B cell (primary cell): ENCODE results near the gene KPNA6. TPM values are rescaled to one million over a fixed set of nuclear protein-coding genes. Genes with fewer than 3 reads are reported as not detected.

Source experiments
- ATAC-seq: fragments of 200-7000 bp; cut with Tn5 transposase; one replicate; pipeline ENCODE4 v1.10.0; 2021; ENCODE audit warnings: low read depth, mild to moderate bottlenecking, moderate number of reproducible peaks, moderate library complexity
- CTCF ChIA-PET: fragments of 350-600 bp; sonication (Branson Sonifier 250); formaldehyde crosslinking; loops from one replicate; lab custom pipeline; 2021; ENCODE audit warnings: antibody characterized with exemption, inconsistent platforms; lab: Charles Lee
- POLR2A ChIA-PET: fragments of 350-600 bp; sonication (Branson Sonifier 250); formaldehyde crosslinking; loops from one replicate; lab custom pipeline; 2021; ENCODE audit warnings: antibody characterized with exemption; lab: Charles Lee
- DNase-seq: peaks from one replicate; pipeline ENCODE4 v3.0.0; 2013
- H2AFZ ChIP-seq: 2 replicates; pipeline ENCODE4 v1.6.1; 2012; ENCODE audit warnings: mild to moderate bottlenecking, low read depth, low read length; ENCODE audit not compliant: insufficient read depth, poor library complexity, severe bottlenecking
- H3K27ac ChIP-seq, 2 donors: 1 replicate in 1 of 2; 2 replicates in 1 of 2; pipeline ENCODE4 v1.5.1; 2012 to 2013; ENCODE audit warnings: low read length in 2 of 2, mild to moderate bottlenecking in 2 of 2, moderate library complexity in 1 of 2
- H3K27me3 ChIP-seq, 4 experiments: fragments of 200-600 bp in 1 of 4; sonication (generic) in 1 of 4; replicated peaks in 1 of 4; 1 replicate in 2 of 4; 2 replicates in 2 of 4; pipeline versions ENCODE4 v1.6.1 to v1.7.0; 2013 to 2016; ENCODE audit warnings: low read length in 3 of 4, mild to moderate bottlenecking in 2 of 4, mixed read lengths in 1 of 4, moderate library complexity in 1 of 4; ENCODE audit not compliant: insufficient read depth in 4 of 4, control insufficient read depth in 3 of 4; ENCODE audit errors: control extremely low read depth in 1 of 4
- H3K36me3 ChIP-seq, 2 experiments: replicated peaks in 1 of 2; 1 replicate in 1 of 2; 2 replicates in 1 of 2; pipeline versions ENCODE4 v1.6.1 to v1.7.1; 2013; ENCODE audit warnings: low read length in 1 of 2; ENCODE audit not compliant: insufficient read depth in 2 of 2, control insufficient read depth in 1 of 2; ENCODE audit errors: control extremely low read depth in 1 of 2, extremely low read depth in 1 of 2
- H3K4me1 ChIP-seq, 2 donors: fragments of 200-600 bp in 1 of 2; sonication (generic) in 1 of 2; 1 replicate in 1 of 2; 2 replicates in 1 of 2; pipeline versions ENCODE4 v1.5.1 to v1.6.1; 2013 to 2017; ENCODE audit warnings: low read length in 2 of 2; ENCODE audit not compliant: control insufficient read depth in 2 of 2, insufficient read depth in 2 of 2
- H3K4me2 ChIP-seq: replicated peaks from 2 replicates; pipeline ENCODE3; 2012; ENCODE audit warnings: mild to moderate bottlenecking, low read depth, low read length; ENCODE audit not compliant: poor library complexity, severe bottlenecking
- H3K4me3 ChIP-seq, 5 experiments: fragments of 200-600 bp in 1 of 5; sonication (generic) in 1 of 5; 1 replicate in 3 of 5; 2 replicates in 2 of 5; pipeline versions ENCODE4 v1.5.1 to v1.7.0; 2011 to 2016; ENCODE audit warnings: low read length in 4 of 5, mild to moderate bottlenecking in 4 of 5, low read depth in 2 of 5, control low read depth in 1 of 5, moderate library complexity in 1 of 5; ENCODE audit not compliant: insufficient read depth in 1 of 5; ENCODE audit errors: control extremely low read depth in 1 of 5, extremely low read depth in 1 of 5
- H3K79me2 ChIP-seq: fragments of 200-600 bp; sonication (generic); one replicate; pipeline ENCODE4 v1.6.0; 2016; ENCODE audit warnings: low read length; ENCODE audit not compliant: control insufficient read depth, insufficient read depth
- H3K9ac ChIP-seq: fragments of 200-600 bp; sonication (generic); 2 replicates; pipeline ENCODE4 v1.6.1; 2017; ENCODE audit warnings: mild to moderate bottlenecking, low read length, moderate library complexity
- H3K9me3 ChIP-seq, 3 donors: one replicate each; pipeline versions ENCODE4 v1.6.1 to v1.7.1; 2013; ENCODE audit warnings: low read length in 2 of 3; ENCODE audit not compliant: control insufficient read depth in 2 of 3, insufficient read depth in 1 of 3; ENCODE audit errors: control extremely low read depth in 1 of 3
- H4K20me1 ChIP-seq: 2 replicates; pipeline ENCODE4 v1.6.0; 2012; ENCODE audit warnings: mild to moderate bottlenecking, low read length; ENCODE audit not compliant: insufficient read depth, control insufficient read depth, poor library complexity, severe bottlenecking
- H3K27ac Mint-ChIP-seq: one replicate; pipeline ENCODE4 v1.8.0; 2021; ENCODE audit warnings: mixed read lengths
- H3K27me3 Mint-ChIP-seq: one replicate; pipeline ENCODE4 v1.8.0; 2021; ENCODE audit warnings: mixed read lengths
- H3K4me1 Mint-ChIP-seq: one replicate; pipeline ENCODE4 v1.8.0; 2021; ENCODE audit warnings: mixed read lengths
- H3K4me3 Mint-ChIP-seq: one replicate; pipeline ENCODE4 v1.8.0; 2021; ENCODE audit warnings: mixed read lengths
- H3K9me3 Mint-ChIP-seq: one replicate; pipeline ENCODE4 v1.8.0; 2022; ENCODE audit warnings: mixed read lengths; ENCODE audit not compliant: insufficient read depth
- CTCF ChIP-seq: fragments of 200-600 bp; IDR thresholded peaks from one replicate; pipeline ENCODE4 v1.8.0; 2022; ENCODE audit warnings: antibody characterized with exemption, mild to moderate bottlenecking
- EZH2 ChIP-seq: IDR thresholded peaks from 2 replicates; pipeline ENCODE4 v1.6.1; 2012; ENCODE audit warnings: borderline replicate concordance, low read depth, mild to moderate bottlenecking, moderate library complexity, low read length; ENCODE audit not compliant: insufficient read depth, poor library complexity, severe bottlenecking
- whole genome bisulfite sequencing: methylation state at CpG from one replicate; pipeline ENCODE4 v1.1.5; 2013; ENCODE audit warnings: missing lambda C conversion rate; ENCODE audit not compliant: insufficient coverage; 5-methylcytosine and 5-hydroxymethylcytosine counted together
- intact Hi-C: fragments of 100-400 bp; cut with micrococcal nuclease; formaldehyde crosslinking; loops from one replicate; pipeline ENCODE4 v1.10.0; 2022
- polyA plus RNA-seq: library from polyadenylated mRNA; depleted of rRNA; stranded (reverse); fragments of >200 nt; gene quantifications from 2 replicates; pipeline ENCODE4 v1.2.3, GENCODE V29; 2012
- total RNA-seq, 2 donors: library from RNA; stranded (reverse); fragments of 120-200 nt in 1 of 2; gene quantifications; 1 replicate in 1 of 2; 2 replicates in 1 of 2; pipeline versions ENCODE4 v1.2.3 to v1.2.4, GENCODE V29; 2013 to 2022

The KPNA6 gene
- total and polyA plus RNA-seq, 2 donors (not counting 1 experiment from before 2014, with no cell fraction given): 14.0 to 49.9 TPM

- H3K4me1 ChIP-seq: no peaks in the 10 kb centered on the region
- ATAC-seq (no peak), DNase-seq (no peak)
- WGBS: 99% methylated on average over 6 of the region's 8 CpGs
- no peaks in the 10 kb centered on the region for H3K9me3 ChIP-seq
- H3K36me3 ChIP-seq: peaks cover 0 to 54% of the 10 kb centered on the region in 2 experiments
- intact Hi-C loops: no loop called here
- TF ChIP-seq EZH2 (no peak), CTCF (no peak)
- H2AFZ ChIP-seq: no peak overlapping the region
- H3K27ac ChIP-seq: no peak overlapping the region
- CTCF ChIA-PET: interaction anchor here (1.4 kb wide), 1 partner anchor 17 kb away, joined by 3 read pairs; the partner anchor contains the start of gene KPNA6
- H3K27ac Mint-ChIP-seq: no peak overlapping the region
- no peak overlapping the region for H3K4me3 Mint-ChIP-seq
- no peaks in the 10 kb centered on the region for H3K27me3 Mint-ChIP-seq
- H4K20me1 ChIP-seq: no peaks in the 10 kb centered on the region
- H3K4me3 ChIP-seq: no peak overlapping the region
- no peaks in the 10 kb centered on the region for H3K27me3 ChIP-seq
- POLR2A ChIA-PET: no interaction called here
- no peaks in the 10 kb centered on the region for H3K4me1 Mint-ChIP-seq
- no peak overlapping the region for H3K4me2 ChIP-seq
- H3K9me3 Mint-ChIP-seq: no peaks in the 10 kb centered on the region
- H3K9ac ChIP-seq: no peak overlapping the region
- peaks cover 10% of the 10 kb centered on the region for H3K79me2 ChIP-seq
These were observed 16.7 kb upstream of the KPNA6 start for GRCh38 chr1:32091176-32091575.

- no peaks in the 10 kb centered on the region for H3K9me3 ChIP-seq
- H3K27ac Mint-ChIP-seq: no peak overlapping the region
- 98% methylated on average over 15 of the region's 15 CpGs for WGBS
These were observed 16.3 kb upstream of the KPNA6 start for GRCh38 chr1:32091591-32091990.

More at GRCh38 chr1:32091591-32091990, 16.3 kb upstream of the KPNA6 start:
- no peaks in the 10 kb centered on the region for H3K4me1 ChIP-seq
- no peak for ATAC-seq
- Mint-ChIP-seq H3K4me3 (no peak overlapping the region), H3K27me3 (no peaks in the 10 kb centered on the region), H3K4me1 (no peaks in the 10 kb centered on the region), H3K9me3 (no peaks in the 10 kb centered on the region)
- H2AFZ ChIP-seq: no peak overlapping the region
- TF ChIP-seq EZH2 (no peak), CTCF (no peak)
- CTCF ChIA-PET: no interaction called here
- DNase-seq: no peak
- no peak overlapping the region for H3K4me3 ChIP-seq
- peaks cover 9% of the 10 kb centered on the region for H3K79me2 ChIP-seq
- intact Hi-C loops: no loop called here
- no peaks in the 10 kb centered on the region for H3K27me3 ChIP-seq
- no peak overlapping the region for H3K4me2 ChIP-seq
- H3K36me3 ChIP-seq: peaks cover 0 to 53% of the 10 kb centered on the region in 2 experiments
- POLR2A ChIA-PET: no interaction called here
- H3K9ac ChIP-seq: no peak overlapping the region
- H4K20me1 ChIP-seq: no peaks in the 10 kb centered on the region
- H3K27ac ChIP-seq: no peak overlapping the region
